GM21619 (cell line): ENCODE measurements around the gene LITAF.

ENCODE experiments used
- ATAC-seq: cut with Tn5 transposase; IDR thresholded peaks from one replicate; pipeline ENCODE4 v1.9.1; 2021; ENCODE audit not compliant: unreplicated experiment

Gene LITAF

DNA sequence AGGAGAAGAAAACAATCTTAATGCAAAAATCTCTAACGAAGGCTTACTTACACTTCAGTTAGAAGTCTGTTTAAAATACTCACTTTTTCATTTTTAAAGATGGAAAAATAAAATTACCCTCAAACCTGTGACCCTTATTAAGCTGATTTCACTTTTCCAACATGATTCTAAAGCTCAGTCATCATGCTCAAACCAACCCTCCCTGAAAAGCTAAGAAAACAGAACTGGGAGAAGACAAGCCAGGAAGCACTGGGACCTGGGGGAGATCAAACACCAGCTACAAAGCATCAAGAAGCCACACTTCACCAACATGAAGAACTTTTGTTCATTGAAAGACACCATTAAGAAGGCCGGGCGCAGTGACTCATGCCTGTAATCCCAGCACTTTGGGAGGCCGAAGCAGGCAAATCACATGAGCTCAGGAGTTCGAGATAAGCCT lies 88.8 kb downstream of the LITAF start:
- no peak for ATAC-seq
